ENCODE measurements around the gene PHF5A.

Gene PHF5A

DNA sequence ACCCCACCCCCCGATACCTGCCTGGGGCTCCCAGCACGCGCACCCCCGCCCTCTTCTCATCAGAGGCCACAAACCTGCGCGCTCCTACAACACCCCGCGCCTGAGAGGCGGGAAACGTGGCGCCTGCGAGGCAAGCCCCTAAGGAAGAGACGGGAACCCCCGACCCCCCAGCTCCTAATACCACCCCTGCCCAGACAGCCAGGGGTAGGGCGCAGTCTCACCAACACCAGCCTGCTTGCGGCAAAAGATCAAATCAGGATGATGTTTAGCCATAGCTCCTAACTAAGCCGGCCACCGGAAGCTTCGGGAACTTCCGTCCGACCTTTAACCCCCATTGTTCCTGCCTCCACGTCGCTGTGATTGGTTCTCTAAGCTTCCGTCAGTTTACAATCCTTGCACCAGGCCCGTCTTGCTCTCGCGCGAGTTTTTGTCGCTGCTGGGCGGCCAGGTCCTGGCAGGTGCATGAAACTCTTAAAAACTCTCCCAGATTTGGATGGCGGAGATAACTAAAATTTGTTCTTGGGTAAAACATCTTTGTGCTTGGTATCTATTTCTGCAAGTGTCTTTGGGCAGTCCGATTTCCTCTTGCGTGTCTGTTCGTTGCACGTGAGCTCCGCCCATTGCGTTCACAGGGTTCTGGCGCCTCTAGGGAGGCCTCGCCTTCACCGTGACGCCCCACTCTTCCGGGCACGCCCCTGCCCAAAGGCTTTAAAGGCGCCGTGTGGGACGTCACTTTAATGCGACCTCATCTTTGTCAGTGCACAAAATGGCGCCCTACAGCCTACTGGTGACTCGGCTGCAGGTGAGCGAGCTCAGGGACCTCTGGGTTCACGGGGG, at the start of gene PHF5A, which contains the start of gene ACO2:
Gene PHF5A, minus strand, starts transcription at position 312 of the 837 bp plus-strand sequence. Its CDS starts 39 bp downstream, at position 273.
Gene ACO2, plus strand, starts transcription at position 737 of the 837 bp plus-strand sequence. Its CDS starts 30 bp downstream, at position 767.
- DNase-seq: peak; percentile 97 to 98

DNA sequence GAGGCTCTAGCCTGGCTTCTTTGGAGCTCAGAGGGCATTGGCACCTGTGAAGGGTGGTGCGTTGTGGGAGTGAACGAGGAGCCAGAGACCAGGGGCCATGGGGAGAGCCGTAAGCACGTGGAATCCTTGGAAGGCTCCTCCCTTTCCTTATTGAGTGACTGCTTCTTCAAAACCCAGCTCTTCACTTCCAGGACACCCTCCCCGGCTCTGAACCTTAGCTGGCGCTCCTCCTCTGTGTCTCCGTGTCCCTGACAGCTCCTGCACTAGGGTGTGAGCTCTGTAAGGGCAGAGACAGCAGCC, 49.5 kb upstream of the PHF5A start:
- DNase-seq: no peak

- DNase-seq: peak in 1 of 2 donors; percentile 51
These were observed 48.9 kb upstream of the PHF5A start for GRCh38 chr22:41517172-41518047.

- no peak for DNase-seq
These were observed 48.0 kb upstream of the PHF5A start for GRCh38 chr22:41516462-41516861.

DNA sequence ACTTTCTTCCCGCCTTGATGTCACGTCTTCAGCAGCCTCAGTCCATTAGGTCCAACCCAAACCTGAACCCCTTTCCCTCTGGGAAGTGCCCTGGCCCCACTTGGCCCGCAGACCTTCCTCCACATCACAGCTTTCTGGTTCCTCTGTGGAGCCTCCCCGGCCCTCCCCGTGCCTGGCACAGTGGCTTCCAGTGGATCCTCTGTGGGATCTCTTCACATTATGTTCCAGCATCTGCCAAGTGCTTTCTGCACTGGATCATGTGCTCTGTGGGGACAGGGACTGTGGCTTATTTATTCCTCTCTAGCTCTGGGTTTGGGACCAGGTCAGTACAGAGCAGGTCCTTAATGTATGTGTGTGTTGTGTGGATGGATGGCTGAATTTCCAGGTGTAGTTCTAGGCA, 44.9 kb upstream of the PHF5A start:
- no peak for DNase-seq

GRCh38 chr22:41512421-41513194, 44.1 kb upstream of the PHF5A start:
- DNase-seq: no peak

GRCh38 chr22:41511521-41511968, 43.1 kb upstream of the PHF5A start:
- no peak for DNase-seq

DNA sequence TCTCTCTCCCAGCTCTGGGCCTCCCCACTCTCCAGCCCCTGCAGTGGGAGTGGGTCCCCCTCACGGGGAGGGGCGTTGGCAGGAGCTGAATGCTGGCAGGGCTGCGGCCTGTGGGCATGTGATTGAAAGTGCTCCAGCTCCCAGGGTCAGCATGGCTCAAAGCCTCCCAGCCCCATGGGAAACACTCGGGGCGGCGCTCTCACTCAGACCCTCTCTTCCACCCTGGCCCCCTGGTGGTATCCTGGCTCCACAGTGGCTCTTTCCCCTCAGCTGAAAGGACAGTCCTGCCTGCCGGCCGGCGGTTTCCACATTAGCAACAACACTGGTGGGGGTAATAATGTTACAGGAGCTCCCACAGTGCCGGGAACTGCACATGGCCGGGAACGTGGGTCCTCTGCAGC, 40.3 kb upstream of the PHF5A start:
- no peak for DNase-seq

GRCh38 chr22:41507330-41508063, 39.0 kb upstream of the PHF5A start:
- DNase-seq: no peak

- DNase-seq: no peak
These were observed 37.2 kb upstream of the PHF5A start for GRCh38 chr22:41505511-41506220.

- no peak for DNase-seq
These were observed 36.3 kb upstream of the PHF5A start for GRCh38 chr22:41504816-41505215.

- DNase-seq: no peak
These were observed 35.9 kb upstream of the PHF5A start for GRCh38 chr22:41504397-41504796.

GRCh38 chr22:41501209-41501608, 32.7 kb upstream of the PHF5A start:
- no peak for DNase-seq

- no peak for DNase-seq
These were observed 31.8 kb upstream of the PHF5A start for GRCh38 chr22:41500303-41500702.

- DNase-seq: no peak
These were observed 31.3 kb upstream of the PHF5A start for GRCh38 chr22:41499624-41500280.

DNA sequence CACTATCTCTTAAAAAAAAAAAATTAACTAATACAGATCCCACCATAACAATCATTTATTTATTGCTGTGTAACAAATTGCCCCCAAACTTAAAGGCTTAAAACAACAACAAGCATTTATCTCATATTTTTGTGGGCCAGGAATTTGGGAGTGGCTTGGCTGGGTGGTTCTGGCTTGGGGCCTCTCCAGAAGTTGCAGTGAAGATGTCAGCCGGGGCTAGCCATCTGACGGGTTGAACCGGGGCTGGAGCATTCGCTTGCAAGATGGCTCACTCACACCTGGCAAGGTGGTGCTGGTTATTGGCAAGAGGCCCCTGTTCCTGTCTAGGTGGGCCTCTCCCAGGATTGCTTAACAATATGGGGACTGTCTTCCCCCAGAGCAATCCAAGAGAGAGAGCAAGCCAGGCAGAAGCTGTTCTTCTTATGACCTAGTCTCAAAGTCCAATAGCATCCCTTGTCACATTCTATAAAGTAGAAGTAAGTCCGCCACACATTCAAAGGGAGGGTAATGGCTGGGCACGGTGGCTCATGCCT, 29.9 kb upstream of the PHF5A start:
- DNase-seq: no peak

DNA sequence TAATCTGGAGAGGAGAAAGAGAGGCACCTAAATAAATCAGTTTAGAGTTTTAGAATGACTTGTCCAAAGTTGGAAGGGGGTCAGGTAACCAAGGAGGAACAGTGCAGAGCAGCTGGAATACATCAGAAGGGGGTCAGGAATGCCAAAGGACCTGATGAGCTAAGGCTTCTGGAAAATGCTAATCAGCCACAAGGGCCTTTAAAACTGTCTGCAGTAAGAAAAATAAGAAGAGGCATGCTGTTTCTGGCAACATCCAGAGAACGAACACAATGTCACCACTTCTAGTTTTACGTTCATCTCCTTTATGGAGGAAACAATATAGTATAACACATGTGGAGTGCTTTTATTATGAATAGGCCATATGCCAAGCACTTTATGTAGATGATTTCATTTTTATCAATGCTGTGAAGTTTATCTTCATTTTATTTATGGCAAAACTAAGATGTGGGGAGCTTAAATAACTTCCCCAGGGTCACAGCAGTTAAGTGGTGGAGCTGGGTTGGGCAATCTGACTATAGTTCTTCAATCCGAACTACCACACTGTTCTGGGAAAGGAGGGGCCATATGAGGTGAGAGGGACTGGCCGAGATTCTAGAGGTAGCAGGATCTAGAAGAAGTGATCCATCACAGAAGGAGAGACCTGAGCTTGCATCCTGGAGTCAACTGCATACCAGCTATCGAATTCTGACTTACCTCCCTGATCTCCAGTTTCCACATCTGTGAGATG, 23.0 kb upstream of the PHF5A start:
- no peak for DNase-seq

GRCh38 chr22:41488596-41489385, 20.3 kb upstream of the PHF5A start:
- DNase-seq: no peak

GRCh38 chr22:41488076-41488475, 19.6 kb upstream of the PHF5A start:
- no peak for DNase-seq

Data from activated CD4-positive, alpha-beta T cell treated with anti-CD3 and anti-CD28 coated beads for 4 hours (primary cell).